Calu3 (cell line): ENCODE results near the gene PPIH. TPM values are rescaled to one million over a fixed set of nuclear protein-coding genes. Genes with fewer than 3 reads are reported as not detected.
A peak's percentile ranks its signal among the peaks of the same experiment; 100 is the strongest.
"Not testable (repeated sequence)": the region's sequence is repeated elsewhere in the genome, so short reads cannot be mapped to it uniquely, and the experiment has no call there.

Experiments used
- BruUV-seq: library from RNA; stranded (reverse); fragments of 400-500 nt; replicated peaks from 2 replicates; lab custom pipeline; 2021; lab: Mats Ljungman, UMichigan
- CTCF ChIA-PET: fragments of 300-600 bp; sonication (Branson Sonifier 250); formaldehyde crosslinking; loops from one replicate; lab custom pipeline; 2022; ENCODE audit warnings: antibody characterized with exemption; lab: Charles Lee
- DNase-seq: peaks from one replicate; pipeline ENCODE4 v3.0.0; 2022
- H3K27ac Mint-ChIP-seq: one replicate; pipeline ENCODE4 v1.8.0; 2022; ENCODE audit warnings: mixed read lengths; ENCODE audit not compliant: unreplicated experiment
- H3K27me3 Mint-ChIP-seq: one replicate; pipeline ENCODE4 v1.8.0; 2022; ENCODE audit warnings: mixed read lengths; ENCODE audit not compliant: unreplicated experiment
- H3K36me3 Mint-ChIP-seq: one replicate; pipeline ENCODE4 v1.8.0; 2022; ENCODE audit warnings: mild to moderate bottlenecking, moderate library complexity, mixed read lengths; ENCODE audit not compliant: insufficient read depth, unreplicated experiment
- H3K4me1 Mint-ChIP-seq: one replicate; pipeline ENCODE4 v1.8.0; 2022; ENCODE audit warnings: mild to moderate bottlenecking, low read depth, mixed read lengths; ENCODE audit not compliant: unreplicated experiment
- H3K4me3 Mint-ChIP-seq: one replicate; pipeline ENCODE4 v1.8.0; 2022; ENCODE audit warnings: mild to moderate bottlenecking, low read depth, moderate library complexity, mixed read lengths; ENCODE audit not compliant: unreplicated experiment
- H3K9me3 Mint-ChIP-seq: one replicate; pipeline ENCODE4 v1.8.0; 2022; ENCODE audit warnings: low read depth, mixed read lengths; ENCODE audit not compliant: unreplicated experiment
- CTCF ChIP-seq: fragments of 200-600 bp; IDR thresholded peaks from one replicate; pipeline ENCODE4 v1.8.0; 2022; ENCODE audit warnings: antibody characterized with exemption; ENCODE audit not compliant: unreplicated experiment
- intact Hi-C: fragments of 100-400 bp; cut with micrococcal nuclease; formaldehyde crosslinking; loops from one replicate; pipeline ENCODE4 v1.10.0; 2022; ENCODE audit not compliant: unreplicated experiment
- total RNA-seq: library from RNA; stranded (reverse); gene quantifications from 2 replicates; pipeline ENCODE4 v1.2.3, GENCODE V29; 2022

PPIH gene
- total RNA-seq, 1 experiment from 2014 or later: 58.6 TPM

- DNase-seq: no peak
- H3K36me3 Mint-ChIP-seq: peaks cover 53% of the 10 kb centered on the region
- no peaks in the 10 kb centered on the region for H3K27me3 Mint-ChIP-seq
- peak overlapping the region; percentile 99 for H3K27ac Mint-ChIP-seq
- intact Hi-C loops: no loop called here
- no peak for TF ChIP-seq CTCF
- H3K4me3 Mint-ChIP-seq: peak overlapping the region; percentile 80
- H3K9me3 Mint-ChIP-seq: no peaks in the 10 kb centered on the region
- CTCF ChIA-PET: interaction anchor here (0.6 kb wide), 1 partner anchor 26 kb away, joined by 3 read pairs; no protein-coding TSS in a partner anchor
- BruUV-seq: no TSS peak
- H3K4me1 Mint-ChIP-seq: peaks cover 31% of the 10 kb centered on the region
Measured at GRCh38 chr1:42680055-42680454, 21.8 kb downstream of the PPIH start.

- no peaks in the 10 kb centered on the region for H3K27me3 Mint-ChIP-seq
- intact Hi-C loops: no loop called here
- H3K4me3 Mint-ChIP-seq: peak overlapping the region; percentile 80
- H3K4me1 Mint-ChIP-seq: peaks cover 40% of the 10 kb centered on the region
- peaks cover 58% of the 10 kb centered on the region for H3K36me3 Mint-ChIP-seq
- no peak for DNase-seq
- BruUV-seq: TSS peak; percentile 94
- H3K27ac Mint-ChIP-seq: peak overlapping the region; percentile 99
- no peaks in the 10 kb centered on the region for H3K9me3 Mint-ChIP-seq
- CTCF ChIA-PET: no interaction called here
- TF ChIP-seq CTCF: no peak
Measured at GRCh38 chr1:42680921-42681683, 22.9 kb downstream of the PPIH start.

DNA sequence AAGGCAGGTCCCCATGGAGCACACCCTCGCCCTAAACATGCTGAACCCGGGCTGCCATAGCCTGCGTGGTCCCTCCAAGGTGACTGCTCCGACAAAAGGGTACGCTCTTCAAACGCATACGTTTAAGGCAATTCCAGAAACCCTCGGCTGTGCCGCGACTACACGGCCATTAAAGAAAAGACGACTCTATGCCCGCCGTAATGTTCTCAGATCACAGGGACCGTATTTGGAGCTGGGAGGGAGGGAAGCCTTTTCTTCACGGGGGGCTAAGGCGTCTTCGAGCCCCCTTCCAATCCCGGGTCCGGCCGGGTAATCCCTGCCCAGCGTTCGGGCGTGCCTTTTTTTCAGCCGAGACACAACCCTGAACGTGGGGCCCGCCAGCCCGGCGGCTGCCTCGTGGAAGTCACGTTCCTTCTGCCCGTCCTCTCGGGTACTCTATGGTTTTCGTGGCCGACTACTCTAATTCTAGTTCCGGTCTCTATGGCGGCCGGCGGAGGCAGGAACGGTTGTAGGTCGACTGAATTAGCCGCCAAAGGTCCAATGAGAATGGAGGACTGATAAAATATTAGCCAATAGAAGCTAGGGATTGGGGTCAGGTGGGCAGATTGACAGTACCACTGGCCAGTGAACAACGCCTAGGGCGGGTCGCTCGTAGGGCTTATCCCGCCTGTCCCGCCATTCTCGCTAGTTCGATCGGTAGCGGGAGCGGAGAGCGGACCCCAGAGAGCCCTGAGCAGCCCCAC, 23.7 kb downstream of the PPIH start, which contains the start of gene YBX1:
Gene YBX1 (plus strand): TSS at position 678 of the 743 bp plus-strand sequence. CDS start 148 bp downstream, outside the sequence.
- intact Hi-C loops: no loop called here
- CTCF ChIA-PET: interaction anchor here (0.5 to 1.6 kb wide), 6 partner anchors 10 to 223 kb away, joined by 3 to 16 read pairs (median 3); partner anchors contain the start of genes C1orf50, P3H1, PPIH and ZNF691
- Mint-ChIP-seq H3K4me1 (peaks cover 48% of the 10 kb centered on the region), H3K27me3 (no peaks in the 10 kb centered on the region), H3K4me3 (peak within 1 kb of the TSS; percentile 80), H3K36me3 (peaks cover 58% of the 10 kb centered on the region), H3K9me3 (no peaks in the 10 kb centered on the region), H3K27ac (peak within 1 kb of the TSS; percentile 99)
- no TSS peak for BruUV-seq
- TF ChIP-seq CTCF: no peak
- DNase-seq: peak; percentile 96

DNA sequence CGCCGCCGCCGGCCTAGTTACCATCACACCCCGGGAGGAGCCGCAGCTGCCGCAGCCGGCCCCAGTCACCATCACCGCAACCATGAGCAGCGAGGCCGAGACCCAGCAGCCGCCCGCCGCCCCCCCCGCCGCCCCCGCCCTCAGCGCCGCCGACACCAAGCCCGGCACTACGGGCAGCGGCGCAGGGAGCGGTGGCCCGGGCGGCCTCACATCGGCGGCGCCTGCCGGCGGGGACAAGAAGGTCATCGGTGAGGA, 24.2 kb downstream of the PPIH start:
- H3K4me3 Mint-ChIP-seq: peak overlapping the region; percentile 80
- peak overlapping the region; percentile 99 for H3K27ac Mint-ChIP-seq
- CTCF ChIA-PET: interaction anchor here (0.5 to 1.6 kb wide), 7 partner anchors 9 to 223 kb away, joined by 3 to 16 read pairs (median 3); partner anchors contain the start of genes C1orf50, P3H1, PPIH and ZNF691
- H3K27me3 Mint-ChIP-seq, BruUV-seq, DNase-seq, intact Hi-C loops, H3K9me3 Mint-ChIP-seq: not testable (repeated sequence)
- peaks cover 52% of the 10 kb centered on the region for H3K4me1 Mint-ChIP-seq
- H3K36me3 Mint-ChIP-seq: peaks cover 62% of the 10 kb centered on the region
